22Rv1 (cell line): ENCODE measurements around the gene ANKRD23.
"Not testable (repeated sequence)": the region's sequence is repeated elsewhere in the genome, so short reads cannot be mapped to it uniquely, and the experiment has no call there.

Source experiments
- H3K27ac ChIP-seq: fragments of 450-650 bp; 2 replicates; pipeline ENCODE4 v1.5.1; 2017
- CTCF ChIP-seq: fragments of 450-650 bp; IDR thresholded peaks from 2 replicates; pipeline ENCODE4 v1.5.1; 2017; ENCODE audit warnings: mild to moderate bottlenecking
- ZFX ChIP-seq: fragments of 450-650 bp; IDR thresholded peaks from 2 replicates; pipeline ENCODE4 v1.6.1; 2017; ENCODE audit warnings: antibody characterized with exemption, borderline replicate concordance

ANKRD23 gene

GRCh38 chr2:96865654-96866053 is 21.8 kb upstream of the ANKRD23 start:
- H3K27ac ChIP-seq: no peak overlapping the region
- TF ChIP-seq ZFX: no peak

- H3K27ac ChIP-seq: no peak overlapping the region
- TF ChIP-seq CTCF (no peak), ZFX (no peak)
These were observed 20.7 kb upstream of the ANKRD23 start for GRCh38 chr2:96864343-96865091.

GRCh38 chr2:96863575-96864342 is 19.9 kb upstream of the ANKRD23 start:
- H3K27ac ChIP-seq: no peak overlapping the region
- TF ChIP-seq CTCF: no peak
- no peak for TF ChIP-seq ZFX

GRCh38 chr2:96863056-96863455 is 19.2 kb upstream of the ANKRD23 start:
- H3K27ac ChIP-seq: not testable (repeated sequence)

- 0 out of 2 replicates have a peak overlapping the region, but pooled peaks have one; percentile 82 for H3K27ac ChIP-seq
- TF ChIP-seq ZFX (no peak), CTCF (no peak)
These were observed 17.3 kb upstream of the ANKRD23 start for GRCh38 chr2:96861074-96861473.

GRCh38 chr2:96860065-96861029 is 16.5 kb upstream of the ANKRD23 start:
- TF ChIP-seq ZFX: no peak
- no peak for TF ChIP-seq CTCF
- H3K27ac ChIP-seq: peak overlapping the region; percentile 82

- peak overlapping the region; percentile 82 for H3K27ac ChIP-seq
- TF ChIP-seq CTCF (no peak), ZFX (no peak)
These were observed 15.9 kb upstream of the ANKRD23 start for GRCh38 chr2:96859681-96860064.
